Superior temporal gyrus (tissue), 1 donor: Measurements from ENCODE around the gene EEPD1.
A peak's percentile ranks its signal among the peaks of the same experiment; 100 is the strongest.

Experiments used
- DNase-seq: peaks from one replicate; pipeline ENCODE4 v3.0.0-alpha.2; 2016; ENCODE audit errors: extremely low spot score

Gene EEPD1

DNA sequence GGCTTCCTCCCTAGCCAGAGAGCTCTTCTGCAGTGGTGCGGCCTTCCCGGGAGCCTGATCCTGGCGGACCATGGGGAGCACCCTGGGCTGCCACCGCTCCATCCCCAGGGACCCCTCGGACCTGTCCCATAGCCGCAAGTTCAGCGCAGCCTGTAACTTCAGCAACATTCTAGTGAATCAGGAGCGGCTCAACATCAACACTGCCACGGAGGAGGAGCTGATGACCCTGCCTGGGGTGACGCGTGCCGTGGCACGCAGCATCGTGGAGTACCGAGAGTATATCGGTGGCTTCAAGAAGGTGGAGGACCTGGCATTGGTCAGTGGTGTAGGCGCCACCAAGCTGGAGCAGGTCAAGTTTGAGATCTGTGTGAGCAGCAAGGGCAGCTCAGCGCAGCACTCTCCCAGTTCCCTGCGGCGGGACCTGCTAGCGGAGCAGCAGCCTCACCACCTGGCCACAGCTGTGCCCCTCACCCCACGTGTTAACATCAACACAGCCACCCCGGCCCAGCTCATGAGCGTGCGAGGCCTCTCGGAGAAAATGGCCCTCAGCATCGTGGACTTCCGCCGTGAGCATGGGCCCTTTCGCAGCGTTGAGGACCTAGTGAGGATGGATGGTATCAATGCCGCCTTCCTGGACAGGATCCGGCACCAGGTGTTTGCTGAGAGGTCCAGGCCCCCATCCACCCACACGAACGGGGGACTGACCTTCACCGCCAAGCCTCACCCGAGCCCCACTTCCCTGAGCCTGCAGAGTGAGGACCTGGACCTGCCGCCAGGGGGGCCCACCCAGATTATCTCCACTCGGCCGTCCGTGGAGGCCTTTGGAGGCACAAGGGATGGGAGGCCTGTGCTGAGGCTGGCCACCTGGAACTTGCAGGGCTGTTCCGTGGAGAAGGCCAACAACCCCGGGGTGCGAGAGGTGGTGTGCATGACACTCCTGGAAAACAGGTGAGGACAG lies 1.5 kb downstream of the EEPD1 start:
- DNase-seq: no peak

DNA sequence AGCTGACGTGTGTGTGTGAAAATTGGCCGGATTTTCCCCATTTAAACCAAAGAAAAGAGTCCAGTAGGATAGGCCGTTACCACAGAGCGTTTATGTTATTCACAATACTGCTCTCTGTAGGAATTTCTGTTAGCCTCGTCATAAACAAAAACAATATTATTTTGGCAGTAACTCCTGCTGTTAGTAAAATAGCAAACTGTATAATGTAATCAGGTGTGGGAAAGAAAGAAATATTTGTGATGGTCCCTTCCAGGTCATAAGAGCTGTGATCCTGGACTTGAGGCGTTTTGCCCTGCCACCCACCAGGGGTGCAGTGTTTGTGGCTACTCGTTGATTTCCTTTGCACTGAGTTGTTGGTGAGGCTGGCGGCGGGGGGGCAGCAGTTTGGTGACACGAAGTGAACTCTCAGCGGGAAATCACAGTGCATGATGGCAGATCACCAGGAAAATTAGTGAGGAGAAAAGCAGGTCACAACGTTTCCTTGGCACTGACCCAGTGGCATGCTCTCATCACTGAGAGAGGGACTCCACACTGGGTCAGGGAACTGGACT lies 2.8 kb downstream of the EEPD1 start:
- peak; percentile 51 for DNase-seq

DNA sequence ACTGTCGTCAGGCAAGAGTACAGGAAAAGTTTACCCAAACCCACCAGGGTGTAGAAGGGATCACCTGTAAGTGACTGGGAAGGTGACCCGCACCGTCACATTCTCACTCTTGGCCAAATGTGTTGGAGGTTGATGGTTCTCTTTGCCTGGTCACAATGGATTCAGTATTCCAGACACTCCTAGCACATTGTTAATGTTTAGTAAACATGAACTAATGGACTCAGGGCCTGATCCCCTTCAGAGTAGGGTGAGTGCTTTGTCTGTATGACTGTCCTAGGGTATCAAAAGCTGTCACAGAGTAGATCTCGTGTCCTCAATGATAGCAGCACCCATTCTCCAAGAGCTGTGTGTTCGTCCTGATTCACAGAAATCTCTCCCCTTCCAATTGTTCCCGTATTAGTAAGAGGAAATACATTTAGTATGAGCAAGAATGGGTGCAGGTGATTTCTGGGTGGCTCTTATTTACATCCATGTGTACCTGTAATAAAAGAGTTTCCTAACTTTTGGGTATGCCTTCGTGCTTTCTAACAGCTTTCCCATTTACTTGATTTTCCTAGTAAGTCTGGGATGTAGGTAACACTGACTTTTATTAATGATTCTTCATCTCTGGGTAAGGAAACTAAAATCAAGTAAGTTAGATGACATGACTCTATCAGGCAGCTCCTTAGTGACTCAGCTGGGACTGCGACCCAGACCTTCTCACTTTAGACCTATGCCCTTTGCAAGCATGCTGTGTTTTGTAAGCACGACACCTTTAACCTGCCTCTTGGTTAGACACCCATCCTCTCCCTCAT lies 4.7 kb downstream of the EEPD1 start:
- no peak for DNase-seq

DNA sequence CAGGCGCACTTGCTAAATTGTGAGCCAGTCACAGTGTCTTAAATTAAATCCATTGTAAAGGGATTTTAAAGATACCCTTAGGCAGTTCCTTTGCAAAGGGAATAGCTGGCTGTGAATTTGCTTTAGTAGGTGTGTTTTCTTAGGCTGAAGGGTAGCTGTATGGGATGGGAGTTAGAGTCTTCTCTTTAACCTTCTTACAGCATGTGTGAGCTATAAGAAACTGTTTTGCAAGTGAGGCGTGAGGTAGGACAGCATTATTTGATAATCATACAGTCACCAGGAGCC lies 5.2 kb downstream of the EEPD1 start:
- no peak for DNase-seq

DNA sequence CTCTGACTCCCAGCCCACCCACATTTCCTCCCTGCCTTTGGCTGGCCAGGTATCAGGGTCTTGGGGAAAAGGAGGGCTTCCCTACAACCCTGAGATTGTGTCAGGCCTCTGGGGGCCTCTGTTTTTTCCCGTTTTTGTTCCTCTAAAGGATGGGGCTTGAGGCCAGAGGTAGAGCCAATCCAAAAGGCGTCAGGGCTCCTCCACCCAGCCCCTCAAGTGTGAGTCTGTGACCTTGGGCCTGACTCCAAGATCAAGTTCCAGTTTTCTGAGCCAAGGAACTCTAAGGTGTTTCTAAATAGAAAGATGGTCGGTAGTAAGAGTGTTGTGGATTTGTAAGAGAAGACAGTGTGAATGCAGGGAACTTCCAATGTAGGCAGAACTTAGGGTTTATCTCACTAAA lies 6.6 kb downstream of the EEPD1 start:
- DNase-seq: no peak

DNA sequence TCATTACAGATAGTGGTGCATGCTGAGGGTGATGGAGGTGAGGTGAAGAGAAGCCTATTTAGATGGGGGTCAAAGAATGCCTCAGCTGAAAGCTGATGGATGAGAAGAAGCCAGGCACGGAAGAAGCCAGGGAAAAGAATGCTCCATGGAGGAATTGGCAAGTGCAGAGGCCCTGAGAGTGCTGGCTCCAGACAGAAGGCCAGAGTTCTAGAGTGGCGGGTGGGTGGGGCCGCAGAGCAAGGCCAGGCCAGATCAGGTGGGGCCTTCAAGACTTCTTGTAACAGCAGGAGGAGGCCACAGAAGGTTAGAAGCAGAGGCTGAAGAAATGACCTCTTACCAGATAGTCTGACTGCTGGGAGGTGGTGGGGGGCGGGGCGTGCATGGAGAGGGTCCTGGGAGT lies 7.3 kb downstream of the EEPD1 start:
- DNase-seq: no peak

DNA sequence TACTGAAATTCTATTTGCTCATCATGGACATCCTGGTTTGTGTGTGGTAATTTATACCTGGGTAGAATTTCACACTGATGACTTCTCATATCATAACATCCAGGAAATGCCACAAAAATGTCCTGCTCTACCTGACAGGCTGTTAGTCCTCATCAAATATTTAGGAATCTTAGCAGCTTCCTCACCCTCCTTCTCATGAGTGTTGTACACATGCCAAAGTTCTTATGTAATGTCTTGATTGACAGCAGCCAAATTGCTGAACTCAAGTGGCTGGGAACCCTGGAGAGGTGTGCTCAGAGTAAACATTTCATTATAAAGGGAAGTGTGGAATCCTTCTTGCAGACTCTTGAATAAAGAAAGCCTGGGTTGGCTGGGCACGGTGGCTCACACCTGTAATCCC lies 8.9 kb downstream of the EEPD1 start:
- DNase-seq: no peak

DNA sequence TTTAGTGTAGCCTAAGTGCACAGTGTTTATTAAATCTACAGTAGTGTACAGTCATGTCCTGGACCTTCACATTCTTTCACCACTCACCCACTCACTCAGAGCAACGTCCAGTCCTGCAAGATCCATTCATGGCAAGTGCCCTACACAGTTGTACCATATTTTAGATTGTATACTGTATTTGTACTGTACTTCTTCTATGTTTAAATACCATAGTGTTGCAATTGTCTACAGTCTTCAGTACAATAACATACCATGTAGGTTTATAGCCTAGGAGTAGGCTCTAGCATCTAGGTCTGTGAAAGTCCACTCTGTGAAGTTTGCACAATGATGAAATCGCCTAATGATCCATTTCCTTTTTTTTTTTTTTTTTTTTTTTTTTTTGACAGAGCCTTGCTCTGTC lies 12.0 kb downstream of the EEPD1 start:
- no peak for DNase-seq

DNA sequence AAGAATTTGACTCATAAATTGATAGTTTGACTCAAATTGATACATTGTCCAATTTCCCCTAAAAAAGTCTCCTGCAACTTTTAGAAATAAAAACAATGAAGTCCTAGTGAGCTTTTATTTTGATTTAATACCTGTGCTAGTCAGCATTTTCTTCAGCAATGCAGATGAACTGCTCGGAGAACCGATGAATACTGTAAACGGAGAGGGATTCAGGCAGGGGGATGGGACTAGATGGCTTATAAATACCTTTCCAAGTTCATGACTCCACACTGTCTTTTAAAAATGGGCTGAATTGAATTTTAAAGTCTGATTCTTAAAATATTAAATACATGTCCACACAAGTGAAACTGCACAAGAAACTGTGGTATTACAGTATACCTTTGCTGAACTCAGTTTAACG lies 12.7 kb downstream of the EEPD1 start:
- DNase-seq: no peak

DNA sequence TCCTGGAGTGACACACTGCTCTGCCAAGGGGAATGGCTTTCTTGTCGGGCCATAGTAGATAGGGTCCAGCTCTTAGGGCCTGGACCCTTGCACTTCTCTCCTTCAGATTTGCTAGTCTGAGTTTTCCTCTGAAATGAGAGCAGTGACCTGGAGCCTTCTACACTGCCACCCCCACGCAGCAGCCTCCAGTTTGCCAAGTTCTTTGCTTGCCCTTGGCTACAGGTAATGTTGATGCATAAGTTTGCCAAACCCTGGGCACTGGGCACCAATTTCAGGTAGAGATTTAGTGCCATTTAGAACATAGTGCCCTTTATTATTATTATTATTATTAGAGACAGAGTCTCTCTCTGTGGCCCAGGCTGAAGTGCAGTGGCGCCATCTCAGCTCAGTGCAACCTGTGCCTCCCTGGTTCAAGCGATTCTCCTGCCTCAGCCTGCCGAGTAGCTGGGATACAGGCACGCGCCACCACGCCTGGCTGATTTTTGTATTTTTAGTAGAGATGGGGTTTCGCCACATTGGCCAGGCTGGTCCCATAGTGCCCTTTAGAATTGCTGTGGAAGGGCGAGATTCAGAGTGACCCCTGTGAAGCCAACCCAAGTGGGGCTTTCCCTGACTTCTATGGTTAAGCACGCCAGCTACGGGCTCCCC lies 14.5 kb downstream of the EEPD1 start:
- no peak for DNase-seq

DNA sequence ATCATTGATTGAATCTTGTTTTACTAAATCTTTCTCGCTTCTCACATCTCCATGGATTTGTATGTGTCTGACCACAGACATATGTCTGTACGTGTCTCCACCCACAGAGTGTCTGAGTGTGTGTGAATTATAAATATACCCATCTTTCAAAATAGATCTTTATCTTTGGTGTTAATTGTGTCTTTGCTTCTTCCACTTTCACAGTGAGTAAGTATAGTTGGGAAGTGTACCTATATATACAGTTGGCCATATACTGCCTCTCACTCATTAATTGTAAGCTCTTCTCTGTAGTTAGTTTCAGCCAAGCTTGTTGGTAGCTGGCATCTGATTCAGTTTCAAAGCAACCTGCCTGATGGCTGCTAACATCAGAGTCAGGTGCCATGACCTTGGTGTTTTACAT lies 18.4 kb downstream of the EEPD1 start:
- no peak for DNase-seq

DNA sequence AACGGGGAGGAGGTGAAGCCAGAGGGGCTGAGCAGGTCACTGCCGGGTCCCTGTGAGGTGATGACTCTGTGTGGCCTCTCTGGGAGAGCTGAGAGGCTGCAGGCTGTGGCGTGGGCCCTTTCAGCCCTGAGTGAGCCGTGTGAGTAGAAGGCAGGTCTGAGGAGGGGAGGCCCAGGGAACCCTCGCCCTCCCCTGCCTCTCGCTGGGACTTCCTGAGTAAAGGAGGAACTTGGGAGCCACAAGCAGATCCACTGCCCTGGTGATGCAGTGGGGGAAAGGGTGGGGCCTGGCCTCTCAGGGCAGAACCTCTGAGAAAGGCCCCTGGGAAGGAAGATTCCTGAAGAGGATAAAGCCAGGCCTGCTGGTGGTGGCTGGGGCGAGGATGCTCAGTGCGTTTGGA lies 22.8 kb downstream of the EEPD1 start:
- DNase-seq: no peak

DNA sequence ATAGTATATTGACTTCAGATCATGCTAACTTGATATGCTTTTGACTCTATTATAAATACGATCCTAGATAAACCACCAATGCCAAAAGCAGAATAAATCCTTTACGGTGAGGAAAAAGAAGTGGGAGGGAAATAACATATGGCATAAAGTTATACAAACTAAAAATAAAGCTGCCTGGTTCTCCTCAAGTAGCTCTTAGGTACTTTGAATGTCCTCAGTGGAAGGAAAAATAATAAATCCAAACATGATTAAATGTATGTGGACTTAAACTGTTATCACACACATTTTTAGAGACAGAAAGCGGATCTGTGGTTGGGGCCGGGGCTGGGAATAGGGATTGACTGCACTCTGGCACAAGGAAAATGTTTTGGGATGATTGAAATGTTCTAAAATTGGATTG lies 23.6 kb downstream of the EEPD1 start:
- peak; percentile 46 for DNase-seq

DNA sequence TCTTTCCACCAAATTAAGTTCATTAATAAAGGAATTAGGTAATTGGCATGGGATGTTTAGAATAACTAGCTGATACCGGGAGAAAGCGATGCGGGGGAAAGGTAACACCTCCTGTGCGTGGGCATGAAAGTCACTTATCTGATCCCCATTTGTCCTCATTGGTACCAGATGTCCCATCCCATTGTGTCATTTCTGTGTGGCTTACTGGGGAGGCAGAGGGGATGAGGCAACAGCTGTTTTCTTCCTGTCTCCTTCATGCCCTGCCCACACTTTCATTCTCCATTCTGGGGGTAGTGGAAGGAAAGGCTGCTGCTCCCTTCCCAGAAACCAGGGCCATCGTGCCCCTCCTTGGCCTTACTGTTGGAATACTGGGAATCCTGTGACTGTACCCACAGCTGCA lies 27.1 kb downstream of the EEPD1 start:
- no peak for DNase-seq

DNA sequence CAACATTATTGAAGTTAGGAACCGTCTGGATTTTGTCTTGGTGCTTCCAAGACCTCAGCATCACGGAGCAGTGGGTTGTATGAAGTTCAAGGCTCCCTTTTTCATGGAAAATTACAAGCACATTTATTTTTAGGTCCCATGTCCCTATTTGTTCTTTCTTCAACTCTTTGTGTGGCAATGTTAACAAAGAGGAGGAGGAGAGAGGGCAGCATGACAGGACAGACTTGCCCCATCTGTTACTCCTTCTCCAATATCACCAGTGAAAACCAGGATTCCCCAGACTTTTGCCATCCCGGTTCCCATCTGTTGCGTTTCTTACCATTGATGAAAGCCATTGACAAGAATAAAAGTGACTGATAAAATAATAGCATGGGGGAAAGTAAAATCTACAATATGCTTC lies 28.6 kb downstream of the EEPD1 start:
- no peak for DNase-seq

DNA sequence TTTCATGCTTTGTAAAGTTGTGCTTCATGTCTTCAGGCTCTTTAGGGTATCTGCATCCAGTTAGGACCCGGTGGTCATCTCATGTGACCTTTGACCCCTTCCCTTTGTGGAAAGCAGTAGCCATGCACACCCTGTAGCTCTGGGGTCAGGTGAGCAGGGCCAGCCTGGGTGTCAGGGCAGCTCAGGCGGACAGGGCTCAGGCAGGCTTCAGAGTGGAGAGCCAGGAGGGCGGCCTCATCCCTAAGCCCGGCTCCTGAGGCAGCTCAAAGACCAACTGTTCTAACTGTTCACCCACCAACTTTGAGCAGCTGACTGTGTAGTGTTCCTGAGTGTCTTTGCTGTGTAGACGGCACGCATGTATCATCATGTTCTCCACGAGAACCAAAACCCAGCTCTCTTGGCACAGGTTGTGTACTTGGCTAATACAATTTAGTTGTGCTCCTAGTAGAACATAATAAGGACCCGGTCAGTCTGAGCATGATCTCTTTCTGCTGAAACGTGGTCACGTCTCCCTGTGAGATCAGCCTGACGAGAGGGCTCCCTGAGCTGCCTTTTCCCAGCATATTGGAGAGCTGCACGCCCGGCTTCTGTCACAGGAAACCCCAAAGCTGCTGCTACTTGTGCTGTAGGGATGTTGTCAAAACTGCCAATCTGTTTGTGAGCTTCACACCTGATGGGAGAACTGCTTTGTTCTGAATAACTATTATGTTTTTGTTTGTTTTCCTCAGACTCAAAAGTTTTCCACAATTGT lies 30.0 kb downstream of the EEPD1 start:
- DNase-seq: no peak

DNA sequence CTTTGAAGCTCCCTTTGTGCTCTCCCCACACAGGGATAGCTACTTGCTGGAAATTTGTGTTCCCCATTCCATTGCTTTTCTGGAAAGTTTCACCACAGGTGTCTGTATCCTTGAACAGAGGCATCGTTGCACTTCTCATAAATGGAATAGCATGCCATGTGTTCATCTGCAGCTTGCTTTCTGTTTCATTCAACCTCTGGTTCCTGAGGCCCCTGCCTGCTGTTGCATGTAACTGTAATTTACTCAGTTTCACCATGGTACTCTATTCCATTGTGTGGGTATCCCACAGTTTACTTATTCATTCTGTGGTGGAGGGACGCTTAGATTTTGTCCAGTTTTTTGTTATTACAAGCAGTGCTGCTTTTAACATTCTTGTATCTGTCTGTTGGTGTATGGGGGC lies 32.0 kb downstream of the EEPD1 start:
- DNase-seq: no peak

DNA sequence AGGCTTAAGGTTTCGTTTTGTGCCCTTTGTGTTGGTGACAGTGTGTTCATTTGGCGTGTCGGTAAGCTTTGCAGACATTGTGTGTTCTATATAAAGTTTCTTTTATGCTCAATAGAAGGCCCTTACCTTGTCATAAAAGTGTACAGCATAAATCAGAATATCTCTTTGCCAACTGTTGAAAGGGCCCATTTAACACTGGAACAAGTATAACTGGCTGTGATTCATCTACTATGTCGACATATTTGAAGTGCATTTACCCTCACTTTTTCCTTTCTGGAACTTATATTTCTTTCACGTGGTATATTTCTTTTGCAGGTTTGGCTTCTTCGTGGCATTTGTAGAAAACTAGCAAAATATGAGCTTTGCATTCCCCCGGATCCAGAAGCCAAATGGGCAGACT lies 32.7 kb downstream of the EEPD1 start:
- no peak for DNase-seq

DNA sequence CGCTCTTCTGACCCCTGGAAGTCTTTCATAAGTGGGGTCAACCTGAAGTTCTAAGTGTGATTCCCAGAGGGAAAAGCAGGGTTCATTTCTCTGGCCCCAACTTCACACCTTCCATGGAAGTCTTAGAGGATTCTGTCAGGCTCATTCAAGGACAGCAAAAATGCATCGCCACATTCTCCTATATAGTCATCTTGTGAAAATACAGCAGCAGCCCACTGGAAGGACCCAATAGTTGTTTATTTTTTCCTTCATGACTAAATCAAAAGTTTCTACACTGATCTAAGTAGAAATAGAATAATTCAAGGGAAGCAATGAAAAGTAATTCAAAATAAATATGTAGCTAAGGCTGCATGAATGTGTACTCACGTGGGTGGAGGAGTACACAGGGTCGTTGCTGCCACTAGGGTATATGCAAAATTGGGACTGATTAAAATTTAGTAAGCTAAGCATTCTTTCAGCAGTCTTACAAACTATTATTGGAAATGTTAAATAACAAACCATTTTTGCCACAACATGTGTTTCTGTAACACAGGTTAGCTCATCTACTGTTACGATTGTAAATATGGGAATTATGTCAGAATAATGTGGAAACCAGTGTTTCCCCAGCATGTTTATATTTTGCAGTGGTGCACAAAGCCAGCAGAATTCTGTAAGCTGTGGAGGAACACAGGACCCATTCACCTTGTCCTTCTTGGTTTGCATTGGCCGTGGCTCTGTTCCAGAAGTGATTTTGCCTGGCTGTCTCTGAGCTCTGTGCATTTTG lies 33.5 kb downstream of the EEPD1 start:
- DNase-seq: no peak

DNA sequence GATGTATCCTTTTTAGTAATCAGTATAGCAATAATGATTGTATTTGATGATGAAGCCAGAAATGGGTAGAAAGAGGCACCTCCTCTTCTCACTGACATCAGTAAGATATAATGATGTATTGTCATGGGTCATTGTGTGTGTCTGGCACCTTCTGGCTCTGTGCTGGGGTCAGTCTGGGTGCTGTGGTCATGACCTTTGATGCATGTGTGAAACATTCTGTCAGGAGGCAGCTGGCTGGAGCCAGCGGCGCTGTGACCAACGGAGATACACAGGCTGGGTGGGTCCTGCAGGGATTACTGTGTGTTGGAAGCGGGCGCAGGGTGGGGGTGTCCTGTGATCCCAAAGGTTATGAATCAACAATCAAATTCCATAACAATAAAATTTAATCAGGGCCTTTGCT lies 35.2 kb downstream of the EEPD1 start:
- DNase-seq: peak; percentile 76

DNA sequence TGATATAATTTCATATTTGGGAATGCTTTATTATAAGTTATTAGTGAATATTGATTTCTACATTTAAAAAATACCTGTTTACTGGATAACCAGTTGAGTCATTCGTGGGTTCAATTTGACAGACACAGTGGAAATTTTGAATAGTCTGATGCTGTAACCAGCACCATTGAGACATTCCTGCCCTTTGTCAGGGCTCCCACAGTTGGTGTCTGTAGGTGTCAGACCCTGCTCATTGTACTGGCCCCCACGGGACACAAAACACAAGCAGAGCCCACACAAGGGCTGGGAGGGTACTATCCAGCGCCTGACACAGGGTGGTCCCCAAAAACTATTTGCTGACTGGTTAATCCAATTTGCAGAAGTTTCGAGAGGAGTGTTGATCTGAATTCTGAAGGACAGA lies 35.9 kb downstream of the EEPD1 start:
- DNase-seq: no peak
